ENCODE measurements around the gene PAX4. TPM values are rescaled to one million over a fixed set of nuclear protein-coding genes. Genes with fewer than 3 reads are reported as not detected.

PAX4 gene
- total RNA-seq, 2 donors from 2014 or later = not detected

DNA sequence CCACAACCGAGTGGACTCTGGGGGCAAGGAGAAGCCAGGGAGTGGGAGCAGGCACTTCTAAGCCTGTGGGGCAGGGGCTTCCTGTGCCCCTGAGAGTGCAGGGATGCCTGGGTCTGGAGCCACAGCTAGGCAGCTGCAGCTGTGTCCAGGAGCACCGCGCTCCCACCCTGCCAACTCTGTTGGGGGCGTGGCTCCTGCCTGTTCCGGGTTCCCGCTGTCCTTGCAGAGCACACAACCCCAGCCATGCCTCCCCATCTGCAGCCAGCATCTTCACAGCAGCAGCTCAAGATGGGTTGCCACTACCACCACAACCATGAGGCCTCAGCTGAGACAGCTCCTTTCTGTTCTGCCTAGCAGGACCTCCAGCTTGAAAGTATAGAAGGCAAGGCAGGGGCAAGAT, 8.6 kb downstream of the PAX4 start:
- H3K27ac Mint-ChIP-seq = no peak overlapping the region
- H3K4me3 Mint-ChIP-seq = no peak overlapping the region
- H3K4me1 Mint-ChIP-seq = no peaks in the 10 kb centered on the region
- no peaks in the 10 kb centered on the region for H3K9me3 Mint-ChIP-seq
- no peaks in the 10 kb centered on the region for H3K36me3 Mint-ChIP-seq (ENCODE audit: low read depth)
- ATAC-seq (replicated peaks) = no peak
- H3K27me3 Mint-ChIP-seq = peaks cover 23% of the 10 kb centered on the region

DNA sequence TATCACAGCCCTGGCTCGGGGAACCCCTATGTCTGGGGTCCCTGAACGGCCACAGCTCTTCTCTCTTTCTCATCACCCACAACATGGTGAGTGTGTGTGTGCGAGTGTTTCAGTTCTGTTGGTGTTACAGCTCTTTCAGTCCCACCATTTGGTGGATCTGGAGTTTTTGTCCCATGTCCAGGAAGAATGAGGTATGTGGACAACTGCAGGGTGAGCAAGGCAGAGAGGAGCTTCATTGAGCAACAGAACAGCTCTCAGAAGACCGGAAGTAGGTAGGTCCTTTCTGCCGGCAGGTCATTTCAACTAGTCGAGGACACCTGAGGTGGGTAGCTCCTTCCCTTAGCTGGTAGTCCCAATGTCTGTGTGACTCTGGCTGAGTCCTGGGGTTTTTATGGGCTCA, 9.5 kb downstream of the PAX4 start:
- H3K27ac Mint-ChIP-seq = no peak overlapping the region
- no peak overlapping the region for H3K4me3 Mint-ChIP-seq
- no peaks in the 10 kb centered on the region for H3K36me3 Mint-ChIP-seq (ENCODE audit: low read depth)
- H3K9me3 Mint-ChIP-seq = no peaks in the 10 kb centered on the region
- no peaks in the 10 kb centered on the region for H3K4me1 Mint-ChIP-seq
- ATAC-seq (replicated peaks) = no peak
- peaks cover 18% of the 10 kb centered on the region for H3K27me3 Mint-ChIP-seq

- Mint-ChIP-seq H3K27me3 (no peaks in the 10 kb centered on the region), H3K36me3 (ENCODE audit: low read depth) (no peaks in the 10 kb centered on the region), H3K9me3 (no peaks in the 10 kb centered on the region), H3K4me1 (no peaks in the 10 kb centered on the region), H3K4me3 (no peak overlapping the region), H3K27ac (no peak overlapping the region)
- ATAC-seq (replicated peaks) = no peak
Measured at GRCh38 chr7:127600885-127601284, 17.1 kb downstream of the PAX4 start.

DNA sequence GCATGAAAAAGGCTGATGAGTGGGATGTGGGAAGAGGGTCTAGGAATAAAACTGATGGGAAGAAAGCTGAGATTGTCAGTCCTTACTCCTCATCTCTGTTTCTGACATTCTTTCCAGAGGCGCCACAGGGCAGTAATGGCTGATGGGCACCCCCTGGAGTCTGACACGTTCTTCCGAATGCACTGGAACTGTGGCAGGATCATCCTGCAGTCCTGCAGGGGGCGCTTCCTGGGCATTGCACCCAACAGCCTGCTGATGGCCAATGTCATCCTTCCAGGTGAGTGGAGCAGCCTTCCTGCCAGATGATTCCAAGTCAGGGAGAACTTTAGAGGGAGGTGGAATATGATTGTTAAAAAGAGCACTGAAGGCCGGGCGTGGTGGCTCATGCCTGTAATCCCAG, 19.6 kb downstream of the PAX4 start:
- H3K36me3 Mint-ChIP-seq (ENCODE audit: low read depth) = no peaks in the 10 kb centered on the region
- no peak overlapping the region for H3K4me3 Mint-ChIP-seq
- H3K27ac Mint-ChIP-seq = no peak overlapping the region
- no peak for ATAC-seq (replicated peaks)
- H3K4me1 Mint-ChIP-seq = no peaks in the 10 kb centered on the region
- H3K27me3 Mint-ChIP-seq = no peaks in the 10 kb centered on the region
- H3K9me3 Mint-ChIP-seq = no peaks in the 10 kb centered on the region

DNA sequence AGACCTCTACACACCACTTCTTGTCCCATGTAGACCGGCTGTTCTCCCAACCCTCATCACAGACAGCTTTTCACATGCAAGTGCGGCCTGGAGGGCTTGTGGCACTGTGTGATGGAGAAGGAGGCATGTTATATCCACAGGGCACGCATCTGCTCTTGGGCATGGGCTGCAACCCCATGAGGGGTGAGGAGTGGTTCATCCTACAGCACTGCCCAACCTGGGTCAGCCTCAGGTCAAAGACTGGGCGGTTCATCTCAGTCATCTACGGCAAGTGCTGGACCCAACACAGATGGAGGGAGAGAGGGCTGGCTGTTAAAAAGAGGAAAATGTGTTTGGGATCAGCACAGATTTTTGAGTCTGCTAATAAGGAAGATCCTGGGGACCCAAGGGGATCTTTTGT, 22.2 kb downstream of the PAX4 start:
- ATAC-seq (replicated peaks) = no peak
- Mint-ChIP-seq H3K36me3 (ENCODE audit: low read depth) (peaks cover 21% of the 10 kb centered on the region), H3K4me3 (no peak overlapping the region), H3K9me3 (no peaks in the 10 kb centered on the region), H3K27ac (no peak overlapping the region), H3K27me3 (no peaks in the 10 kb centered on the region), H3K4me1 (no peaks in the 10 kb centered on the region)

DNA sequence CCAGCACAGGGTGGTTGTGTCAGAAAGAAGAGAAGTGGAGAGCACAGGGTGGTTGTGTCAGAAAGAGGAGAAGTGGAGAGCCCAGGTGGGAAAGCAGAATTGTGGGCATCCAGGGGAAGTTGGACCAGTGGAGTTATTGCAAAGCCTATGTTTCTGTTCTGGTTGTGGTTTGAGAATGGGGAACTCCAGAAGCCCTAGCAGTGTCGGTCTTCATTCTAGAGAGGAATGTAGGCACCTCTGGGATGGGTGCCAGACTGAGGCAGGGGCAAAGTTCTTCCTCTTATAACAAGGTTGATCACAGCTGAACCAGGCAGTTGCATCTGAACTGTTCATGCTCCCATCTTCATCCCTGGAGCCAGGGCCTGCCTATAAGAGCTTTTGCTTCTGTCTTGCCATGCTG, 23.5 kb downstream of the PAX4 start:
- H3K27ac Mint-ChIP-seq = peak overlapping the region; percentile 43
- H3K36me3 Mint-ChIP-seq (ENCODE audit: low read depth) = peaks cover 33% of the 10 kb centered on the region
- no peaks in the 10 kb centered on the region for H3K27me3 Mint-ChIP-seq
- no peaks in the 10 kb centered on the region for H3K9me3 Mint-ChIP-seq
- H3K4me1 Mint-ChIP-seq = peaks cover 6% of the 10 kb centered on the region
- H3K4me3 Mint-ChIP-seq = no peak overlapping the region
- no peak for ATAC-seq (replicated peaks)

DNA sequence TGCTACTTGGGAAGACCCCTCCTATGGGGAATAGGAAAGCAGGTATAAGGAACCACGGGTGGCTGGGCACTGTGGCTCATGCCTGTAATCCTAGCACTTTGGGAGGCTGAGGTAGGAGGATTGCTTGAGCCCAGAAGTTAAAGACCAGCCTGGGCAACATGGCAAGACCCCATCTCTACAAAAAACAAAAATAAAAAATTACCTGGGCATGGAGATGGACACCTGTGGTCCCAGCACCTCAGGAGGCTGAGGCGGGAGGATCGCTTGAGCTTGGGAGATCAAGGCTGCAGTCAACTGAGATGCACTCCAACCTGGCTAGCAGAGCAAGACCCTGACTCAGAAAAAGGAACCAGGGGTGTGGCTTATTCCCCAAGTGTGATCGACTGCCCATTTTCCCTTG, 25.4 kb downstream of the PAX4 start:
- Mint-ChIP-seq H3K9me3 (no peaks in the 10 kb centered on the region), H3K27ac (no peak overlapping the region), H3K27me3 (no peaks in the 10 kb centered on the region), H3K4me3 (no peak overlapping the region), H3K4me1 (peaks cover 9% of the 10 kb centered on the region), H3K36me3 (ENCODE audit: low read depth) (peaks cover 35% of the 10 kb centered on the region)
- no peak for ATAC-seq (replicated peaks)

GRCh38 chr7:127591591-127591990, 26.4 kb downstream of the PAX4 start:
- Mint-ChIP-seq H3K9me3 (no peaks in the 10 kb centered on the region), H3K4me1 (peaks cover 9% of the 10 kb centered on the region), H3K27me3 (no peaks in the 10 kb centered on the region), H3K27ac (no peak overlapping the region), H3K4me3 (no peak overlapping the region), H3K36me3 (ENCODE audit: low read depth) (peaks cover 35% of the 10 kb centered on the region)
- ATAC-seq (replicated peaks) = no peak

DNA sequence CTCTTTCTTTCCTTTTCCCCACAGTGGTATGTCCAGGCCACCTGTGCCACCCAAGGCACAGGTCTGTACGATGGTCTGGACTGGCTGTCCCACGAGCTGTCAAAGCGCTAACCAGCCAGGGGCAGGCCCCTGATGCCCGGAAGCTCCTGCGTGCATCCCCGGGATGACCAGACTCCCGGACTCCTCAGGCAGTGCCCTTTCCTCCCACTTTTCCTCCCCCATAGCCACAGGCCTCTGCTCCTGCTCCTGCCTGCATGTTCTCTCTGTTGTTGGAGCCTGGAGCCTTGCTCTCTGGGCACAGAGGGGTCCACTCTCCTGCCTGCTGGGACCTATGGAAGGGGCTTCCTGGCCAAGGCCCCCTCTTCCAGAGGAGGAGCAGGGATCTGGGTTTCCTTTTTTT, 26.8 kb downstream of the PAX4 start:
- Mint-ChIP-seq H3K4me3 (no peak overlapping the region), H3K27ac (no peak overlapping the region), H3K36me3 (ENCODE audit: low read depth) (peaks cover 35% of the 10 kb centered on the region), H3K9me3 (no peaks in the 10 kb centered on the region), H3K4me1 (peaks cover 9% of the 10 kb centered on the region), H3K27me3 (no peaks in the 10 kb centered on the region)
- ATAC-seq (replicated peaks) = no peak

GRCh38 chr7:127589896-127590295, 28.0 kb downstream of the PAX4 start:
- Mint-ChIP-seq H3K4me3 (peak overlapping the region; percentile 93), H3K27ac (peak overlapping the region; percentile 97), H3K4me1 (peaks cover 14% of the 10 kb centered on the region), H3K27me3 (no peaks in the 10 kb centered on the region), H3K9me3 (no peaks in the 10 kb centered on the region), H3K36me3 (ENCODE audit: low read depth) (peaks cover 35% of the 10 kb centered on the region)
- ATAC-seq (replicated peaks) = no peak

DNA sequence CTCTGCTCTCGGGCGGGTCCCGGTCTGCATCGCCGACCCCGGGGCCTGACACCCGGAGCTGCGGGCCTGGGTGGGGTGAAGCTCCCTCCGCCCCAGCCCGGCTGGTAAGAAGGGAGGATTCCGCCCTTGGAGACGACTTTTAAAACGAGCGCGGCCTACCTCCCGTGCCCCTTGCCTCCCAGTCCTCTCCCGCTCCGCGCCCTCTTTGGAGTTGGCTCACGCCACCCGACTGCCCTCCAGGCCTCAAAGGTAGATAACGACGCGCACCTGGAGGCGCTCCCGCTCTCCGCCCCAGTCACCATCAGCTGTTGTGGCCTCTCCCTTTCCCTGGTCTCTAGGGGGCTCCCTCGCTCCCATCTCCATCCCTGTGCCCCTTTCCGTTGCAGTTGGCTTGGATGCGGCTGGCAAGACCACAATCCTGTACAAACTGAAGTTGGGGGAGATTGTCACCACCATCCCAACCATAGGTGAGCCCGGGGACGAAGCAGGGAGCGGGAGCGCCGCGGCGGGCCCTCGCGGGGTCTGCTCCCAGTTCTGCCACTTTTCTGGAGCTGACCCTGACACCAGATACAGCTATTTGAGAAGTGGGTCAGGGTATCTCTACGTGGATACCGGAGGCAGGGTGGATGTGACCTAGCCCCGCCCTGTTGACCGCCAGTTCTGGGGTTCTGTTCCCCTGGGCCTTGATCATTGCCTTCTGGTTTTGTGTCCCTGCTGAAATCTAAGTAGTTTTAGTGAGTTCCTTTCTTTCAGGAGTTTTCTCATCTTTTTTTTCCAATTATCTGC, 29.1 kb downstream of the PAX4 start:
- Mint-ChIP-seq H3K36me3 (ENCODE audit: low read depth) (peaks cover 36% of the 10 kb centered on the region), H3K27me3 (no peaks in the 10 kb centered on the region), H3K4me1 (peaks cover 22% of the 10 kb centered on the region), H3K4me3 (peak overlapping the region; percentile 93), H3K9me3 (no peaks in the 10 kb centered on the region), H3K27ac (peak overlapping the region; percentile 97)
- peak; percentile 25 for ATAC-seq (replicated peaks)

GRCh38 chr7:127588019-127588696, 29.8 kb downstream of the PAX4 start, which contains the start of gene ARF5:
TSS of gene ARF5 (plus strand) at chr7:127588411. CDS start at chr7:127588499, 88 bp downstream.
- Mint-ChIP-seq H3K27ac (peak within 1 kb of the TSS; percentile 97), H3K9me3 (no peaks in the 10 kb centered on the region), H3K36me3 (ENCODE audit: low read depth) (peaks cover 43% of the 10 kb centered on the region), H3K27me3 (no peaks in the 10 kb centered on the region), H3K4me1 (peaks cover 29% of the 10 kb centered on the region), H3K4me3 (peak within 1 kb of the TSS; percentile 93)
- ATAC-seq (replicated peaks) = peak; percentile 87

DNA sequence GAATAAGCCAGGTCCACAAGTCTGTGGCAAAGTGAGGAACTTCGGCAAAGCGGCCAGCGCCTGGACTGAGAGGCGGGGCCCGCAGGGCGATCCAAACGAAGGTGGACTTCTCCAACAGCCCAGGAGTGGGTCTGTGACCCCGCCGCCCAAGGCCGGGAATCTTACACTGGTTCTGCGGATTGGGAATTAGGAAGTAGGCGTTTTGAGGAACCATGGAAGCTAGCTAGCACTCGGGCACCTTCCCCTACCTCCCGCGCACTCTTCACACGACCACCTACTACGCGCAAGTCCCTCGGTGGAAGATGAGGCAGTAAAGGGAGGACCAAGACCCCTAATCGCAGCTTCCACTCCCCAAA, 30.3 kb downstream of the PAX4 start:
- peaks cover 46% of the 10 kb centered on the region for H3K36me3 Mint-ChIP-seq (ENCODE audit: low read depth)
- no peaks in the 10 kb centered on the region for H3K27me3 Mint-ChIP-seq
- H3K9me3 Mint-ChIP-seq = no peaks in the 10 kb centered on the region
- H3K4me1 Mint-ChIP-seq = peaks cover 34% of the 10 kb centered on the region
- H3K27ac Mint-ChIP-seq = no peak overlapping the region
- H3K4me3 Mint-ChIP-seq = peak overlapping the region; percentile 88
- ATAC-seq (replicated peaks) = no peak

GRCh38 chr7:127586346-127586745, 31.6 kb downstream of the PAX4 start:
- no peaks in the 10 kb centered on the region for H3K27me3 Mint-ChIP-seq

More at GRCh38 chr7:127586346-127586745, 31.6 kb downstream of the PAX4 start:
- Mint-ChIP-seq H3K36me3 (ENCODE audit: low read depth) (peaks cover 47% of the 10 kb centered on the region), H3K9me3 (no peaks in the 10 kb centered on the region), H3K27ac (peak overlapping the region; percentile 83), H3K4me3 (peak overlapping the region; percentile 88), H3K4me1 (peaks cover 47% of the 10 kb centered on the region)
- ATAC-seq (replicated peaks) = no peak

All from activated T-helper 17 cell treated with anti-CD3 and anti-CD28 coated beads, Interleukin-2, amount 50 U/mL, for 72 hours (primary cell).